Measurements from ENCODE around the gene TRIL.

The TRIL gene

GRCh38 chr7:28939844-28940544 is 18.1 kb downstream of the TRIL start:
- DNase-seq, result no peak

- no peak for DNase-seq
Measured at GRCh38 chr7:28939367-28939766, 18.8 kb downstream of the TRIL start.

GRCh38 chr7:28937619-28938018 is 20.5 kb downstream of the TRIL start:
- DNase-seq, result no peak

- no peak for DNase-seq
Measured at GRCh38 chr7:28937103-28937502, 21.0 kb downstream of the TRIL start.

- no peak for DNase-seq
Measured at GRCh38 chr7:28933846-28934320, 24.2 kb downstream of the TRIL start.

GRCh38 chr7:28931565-28931964 is 26.6 kb downstream of the TRIL start:
- DNase-seq, result no peak

GRCh38 chr7:28926871-28927597 is 31.1 kb downstream of the TRIL start:
- peak; percentile 59 for DNase-seq

GRCh38 chr7:28922624-28923331 is 35.4 kb downstream of the TRIL start:
- peak; percentile 82 for DNase-seq

- no peak for DNase-seq
Measured at GRCh38 chr7:28921822-28922221, 36.3 kb downstream of the TRIL start.

GRCh38 chr7:28920424-28920823 is 37.7 kb downstream of the TRIL start:
- DNase-seq, result no peak

GRCh38 chr7:28919510-28919909 is 38.6 kb downstream of the TRIL start:
- no peak for DNase-seq

GRCh38 chr7:28908775-28909174 is 49.4 kb downstream of the TRIL start:
- DNase-seq, result no peak

GRCh38 chr7:28905464-28905863 is 52.7 kb downstream of the TRIL start:
- DNase-seq, result no peak

GRCh38 chr7:28904578-28905048 is 53.5 kb downstream of the TRIL start:
- DNase-seq, result no peak

- no peak for DNase-seq
Measured at GRCh38 chr7:28903730-28904577, 54.2 kb downstream of the TRIL start.

Data from activated CD8-positive, alpha-beta memory T cell treated with anti-CD3 and anti-CD28 coated beads, Interleukin-2, amount 50 U/mL, for 48 hours (primary cell).